ENCODE measurements around the gene LCTL.
"Not testable (repeated sequence)": the region's sequence is repeated elsewhere in the genome, so short reads cannot be mapped to it uniquely, and the experiment has no call there.

The LCTL gene

DNA sequence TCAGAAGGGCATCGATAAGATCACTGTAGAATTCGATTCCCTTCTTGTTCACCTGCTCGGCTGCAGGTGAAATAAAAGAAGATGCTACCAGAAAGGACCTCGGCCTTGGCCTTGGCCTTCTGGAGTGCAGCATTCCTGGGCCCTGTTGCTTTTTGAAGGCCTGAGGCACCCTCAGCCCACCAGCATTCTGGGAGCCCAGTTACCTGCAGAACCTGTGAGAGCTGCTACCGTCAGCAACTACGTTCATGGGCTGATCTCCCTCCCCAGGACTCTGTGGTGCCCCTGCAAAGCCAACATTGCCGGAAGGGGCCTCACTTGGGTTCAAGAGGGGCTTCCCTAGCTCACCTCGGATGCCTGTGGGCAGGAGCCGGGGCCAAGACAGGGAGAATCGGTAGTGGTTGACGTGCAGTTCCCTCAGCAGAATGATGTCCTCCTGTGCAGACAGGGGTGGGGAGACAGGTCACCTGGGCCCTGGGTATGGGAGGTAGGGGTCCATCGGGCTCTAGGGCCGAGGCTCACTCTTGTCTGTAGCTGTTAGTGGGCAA, 2.2 kb downstream of the LCTL start:
- no peak for DNase-seq

DNA sequence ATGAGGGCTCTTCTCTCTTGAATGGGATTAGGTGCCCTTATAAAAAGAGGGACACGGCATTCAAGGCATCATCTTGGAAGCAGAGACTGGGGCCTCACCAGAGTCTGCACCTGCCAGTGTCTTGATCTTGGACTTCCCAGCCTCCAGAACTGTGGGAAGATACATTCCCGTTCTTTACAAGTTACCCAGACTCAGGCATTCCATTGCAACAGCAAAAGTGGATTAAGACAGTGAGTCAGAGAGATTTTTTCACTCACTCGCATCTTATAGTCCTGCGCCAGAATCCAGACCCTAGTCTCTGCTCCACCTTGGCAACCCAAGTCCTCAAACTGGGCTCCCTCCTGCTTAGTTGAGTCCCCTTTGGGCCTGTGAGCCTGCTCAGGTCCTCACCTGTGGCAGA, 2.7 kb downstream of the LCTL start:
- DNase-seq: no peak

DNA sequence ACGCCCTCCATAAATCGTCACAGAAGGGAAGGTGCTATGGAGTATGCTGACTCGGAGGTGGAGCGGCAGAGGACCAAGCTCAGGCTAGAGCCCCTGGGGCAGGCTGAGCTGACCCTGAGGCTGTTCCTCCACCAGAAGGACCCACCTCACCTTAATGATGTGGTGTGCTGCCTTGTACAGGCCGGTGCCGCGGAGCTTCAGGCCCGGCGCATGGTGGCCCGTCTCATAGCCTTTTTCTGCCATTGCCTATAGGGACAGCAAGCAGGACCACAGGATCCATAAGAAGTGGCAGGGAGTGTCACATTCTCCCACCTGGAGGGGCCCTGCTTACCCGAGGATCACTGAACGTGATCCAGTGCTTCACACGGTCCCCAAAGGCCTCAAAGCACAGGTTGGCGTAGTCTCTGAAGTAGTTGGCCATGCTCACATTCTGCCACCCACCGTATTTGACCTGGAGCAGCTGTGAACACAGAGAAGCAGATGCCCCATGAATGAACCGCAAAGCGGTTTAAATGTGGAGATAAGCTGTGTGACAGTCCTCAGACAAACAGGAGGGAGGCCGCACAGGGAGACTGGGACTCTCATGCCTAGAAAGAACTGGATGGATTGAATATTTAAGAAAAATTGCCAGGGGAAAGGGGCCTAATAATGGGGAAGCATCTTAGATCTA, 4.8 kb downstream of the LCTL start:
- DNase-seq: peak; percentile 84 to 92

DNA sequence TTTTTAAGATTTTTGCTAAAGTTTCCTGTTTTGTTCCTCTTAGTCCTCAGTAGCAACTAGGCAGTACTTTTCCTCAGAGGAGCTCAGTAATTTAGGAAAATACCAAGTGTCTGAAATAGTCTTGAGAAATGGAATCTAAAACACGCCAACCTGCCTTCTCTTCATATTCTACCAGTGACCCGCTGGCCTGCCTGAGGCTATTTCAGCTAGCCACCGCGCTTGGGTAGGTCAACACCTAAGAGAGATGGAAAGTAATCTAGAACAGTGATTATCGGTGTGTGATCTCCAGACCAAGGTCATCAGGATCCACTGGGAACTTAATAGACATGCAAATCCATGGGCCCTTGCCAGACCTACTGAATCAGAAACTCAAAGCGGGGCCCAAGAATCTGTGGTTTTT, 7.5 kb downstream of the LCTL start:
- no peak for DNase-seq

DNA sequence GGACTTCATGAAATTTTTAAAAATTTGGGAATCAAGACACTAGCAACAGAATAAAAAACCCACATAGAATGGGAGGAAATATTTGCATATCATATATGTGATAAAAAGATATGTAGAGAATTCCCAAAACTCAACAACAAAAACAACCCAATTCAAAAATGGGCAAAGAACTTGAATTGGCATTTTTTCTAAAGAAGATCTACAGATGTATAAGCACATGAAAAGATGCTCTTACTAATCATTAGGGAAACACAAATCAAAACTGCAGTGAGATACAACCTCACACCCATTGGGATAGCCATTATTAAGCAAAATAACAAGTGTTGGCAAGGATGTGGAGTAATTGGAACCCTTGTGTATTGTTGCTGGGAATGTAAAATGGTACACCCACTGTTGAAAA, 10.1 kb downstream of the LCTL start:
- no peak for DNase-seq

DNA sequence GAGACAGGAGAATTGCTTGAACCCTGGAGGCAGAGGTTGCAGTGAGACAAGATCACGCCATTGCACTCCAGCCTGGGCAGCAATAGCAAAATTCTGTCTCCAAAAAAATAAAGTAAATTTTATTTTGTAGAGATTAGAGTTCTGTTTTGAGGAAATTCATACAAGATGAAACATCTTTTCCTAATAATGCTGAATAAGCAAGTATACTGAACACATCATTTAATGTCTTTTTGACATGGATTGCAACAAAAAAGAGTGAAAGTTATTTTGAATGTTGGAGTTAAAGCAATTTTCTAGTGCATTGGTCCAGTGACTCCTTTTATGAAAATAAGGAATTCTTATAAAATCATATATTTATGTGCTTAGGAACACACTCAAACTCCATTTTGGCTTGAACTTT, 20.5 kb downstream of the LCTL start:
- DNase-seq: no peak

DNA sequence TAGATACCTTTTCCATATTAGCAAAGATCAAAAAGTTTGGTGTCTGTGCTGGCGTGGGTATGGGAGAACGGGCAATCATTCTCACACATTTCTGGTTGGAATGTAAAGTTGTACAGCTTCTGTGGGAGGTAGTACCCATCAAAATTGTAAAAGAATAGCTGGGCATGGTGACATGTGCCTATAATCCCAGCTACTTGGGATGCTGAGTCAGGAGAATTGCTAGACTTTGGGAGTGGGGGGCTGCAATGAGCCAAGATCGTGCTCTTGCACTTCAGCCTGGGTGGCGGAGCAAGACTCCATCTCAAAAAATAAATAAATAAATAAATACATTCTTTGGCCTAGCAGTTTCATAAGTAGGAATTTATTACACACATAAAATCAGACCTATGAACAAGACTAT, 22.9 kb downstream of the LCTL start:
- DNase-seq: no peak

DNA sequence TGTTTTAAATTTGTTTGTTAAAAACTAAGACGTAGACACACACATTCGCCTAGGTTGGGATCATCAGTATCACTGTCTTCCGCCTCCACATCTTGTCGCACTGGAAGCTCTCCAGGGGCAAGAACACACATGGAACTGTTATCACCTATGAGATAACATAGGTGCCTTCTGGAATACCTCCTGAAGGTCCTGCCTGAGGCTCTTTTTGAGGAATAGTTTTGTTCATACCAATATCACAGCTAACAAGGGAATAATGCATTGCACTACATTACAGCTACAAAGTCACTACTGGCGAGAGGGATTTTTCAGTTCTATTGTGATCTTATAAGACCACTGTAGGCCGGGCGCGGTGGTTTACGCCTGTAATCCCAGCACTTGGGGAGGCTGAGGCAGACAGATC, 30.7 kb downstream of the LCTL start:
- DNase-seq: no peak

DNA sequence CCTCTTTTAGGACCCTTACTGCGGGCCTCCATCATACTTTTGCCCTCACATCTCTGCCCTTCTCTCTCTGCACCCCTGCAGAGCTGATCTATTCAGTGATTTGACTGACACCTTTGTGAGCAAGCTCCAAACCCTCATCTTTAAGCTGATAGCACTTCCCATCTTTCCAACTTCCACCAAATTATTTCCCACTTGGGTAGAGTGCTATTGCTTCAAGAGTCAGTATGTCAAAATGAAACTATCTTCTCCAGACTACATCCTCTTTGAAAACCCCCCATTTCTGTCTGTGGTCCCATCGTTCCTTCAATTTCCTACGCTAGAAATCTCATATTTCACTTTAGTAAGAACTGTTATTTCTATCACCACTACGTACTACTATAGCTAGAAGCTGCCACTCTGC, 41.0 kb downstream of the LCTL start:
- DNase-seq: no peak

DNA sequence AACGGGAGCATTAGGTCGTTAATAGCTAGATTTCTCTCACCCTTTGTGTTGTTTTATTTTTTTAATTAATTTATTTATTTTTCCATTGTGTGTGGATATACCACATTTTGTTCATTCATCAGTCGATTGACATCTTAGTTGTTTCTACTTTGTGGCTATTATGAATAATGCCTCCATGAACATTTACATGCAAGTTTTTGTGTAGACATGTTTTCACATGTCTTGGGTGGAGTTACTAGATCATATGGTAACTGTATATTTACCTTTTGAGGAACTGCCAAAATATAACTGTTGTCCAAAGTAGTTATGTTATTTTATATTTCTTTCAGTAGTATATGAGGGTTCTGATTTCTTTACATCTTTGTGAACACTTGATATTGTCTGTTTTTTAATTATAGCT, 41.9 kb downstream of the LCTL start:
- no peak for DNase-seq

DNA sequence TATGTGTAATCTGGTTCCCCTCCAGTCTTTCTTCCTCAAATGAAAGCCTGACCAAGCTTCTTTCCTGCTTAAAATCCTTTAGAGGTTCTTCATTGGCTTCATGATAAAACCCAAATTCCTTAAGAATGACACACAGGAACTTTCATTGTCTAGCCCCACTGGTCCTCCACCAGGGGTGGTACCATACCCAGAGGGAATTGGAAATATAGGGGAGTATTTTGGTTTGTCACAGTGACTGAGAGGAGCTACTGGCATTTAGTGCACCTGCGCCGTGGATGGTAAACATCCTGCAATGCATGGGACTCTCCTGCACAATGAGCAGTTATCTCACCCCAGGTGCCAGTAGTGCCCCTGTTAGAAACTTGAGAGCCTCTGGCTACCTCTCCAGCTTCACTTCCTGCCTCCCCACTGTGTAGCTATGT, 49.9 kb downstream of the LCTL start:
- DNase-seq: no peak

DNA sequence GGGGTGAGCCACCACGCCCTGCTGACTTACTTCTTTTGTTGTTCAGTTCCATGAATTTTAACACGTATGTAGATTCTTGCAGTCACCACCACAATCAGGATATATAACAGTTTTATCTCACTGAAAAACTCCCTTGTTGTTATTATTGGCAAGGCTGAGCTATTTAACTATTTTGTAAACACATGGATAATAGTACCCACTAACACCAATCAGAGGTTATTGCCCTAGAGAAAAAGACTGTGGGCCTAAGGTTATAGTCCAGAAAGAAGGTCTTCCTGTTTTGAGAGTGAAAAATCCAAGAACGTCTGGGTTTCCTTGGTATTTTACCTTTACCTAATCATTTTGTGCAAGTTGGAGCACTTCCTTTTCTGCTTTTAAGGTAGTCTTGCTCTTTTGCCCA, 51.2 kb downstream of the LCTL start:
- DNase-seq: no peak

DNA sequence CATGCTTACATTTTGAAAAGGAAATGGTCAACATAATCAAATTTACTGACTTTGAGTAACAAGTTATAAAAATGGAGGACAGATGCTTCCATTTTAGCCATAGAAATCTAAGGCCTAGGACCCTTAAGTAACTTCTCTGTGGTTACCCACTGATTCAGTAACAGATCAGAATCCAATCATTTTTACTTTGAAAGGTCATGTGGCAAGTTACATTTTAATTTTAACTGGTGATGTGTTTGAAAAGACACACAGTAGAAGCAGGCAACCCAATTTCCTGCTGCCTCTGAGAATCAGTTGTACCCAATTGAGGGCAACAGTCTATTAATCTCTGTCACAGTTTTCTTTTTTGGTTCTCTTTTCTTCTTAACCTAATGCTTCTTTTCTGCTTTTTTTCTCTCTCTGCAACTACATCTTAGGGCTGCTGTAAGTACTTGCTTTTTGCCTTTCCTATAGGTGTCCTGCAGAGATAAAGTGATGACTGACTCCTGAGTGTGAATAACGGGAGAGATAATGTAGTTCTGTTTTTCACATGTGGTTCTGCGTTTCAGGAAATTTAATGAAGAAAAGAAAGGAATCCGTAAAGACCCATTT, 57.4 kb downstream of the LCTL start:
- no peak for DNase-seq

DNA sequence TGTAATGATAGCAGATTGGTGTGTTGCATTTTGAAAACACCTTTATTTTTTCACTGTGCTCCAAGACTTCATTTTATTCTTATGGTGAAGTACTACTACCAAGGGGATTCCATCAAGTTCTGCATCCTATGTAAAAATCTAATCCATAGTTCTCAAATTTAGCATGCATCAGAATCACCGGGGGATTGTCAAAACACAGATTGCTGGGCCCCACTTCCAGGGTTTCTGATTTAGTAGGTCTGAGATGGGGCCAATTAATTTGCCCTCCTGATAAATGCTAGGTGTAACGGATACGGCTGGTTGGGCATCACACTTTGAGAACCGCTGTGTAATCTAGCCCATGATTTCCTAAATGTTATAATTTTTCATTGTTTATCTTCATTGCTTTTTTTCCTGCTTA, 60.0 kb downstream of the LCTL start:
- no peak for DNase-seq

DNA sequence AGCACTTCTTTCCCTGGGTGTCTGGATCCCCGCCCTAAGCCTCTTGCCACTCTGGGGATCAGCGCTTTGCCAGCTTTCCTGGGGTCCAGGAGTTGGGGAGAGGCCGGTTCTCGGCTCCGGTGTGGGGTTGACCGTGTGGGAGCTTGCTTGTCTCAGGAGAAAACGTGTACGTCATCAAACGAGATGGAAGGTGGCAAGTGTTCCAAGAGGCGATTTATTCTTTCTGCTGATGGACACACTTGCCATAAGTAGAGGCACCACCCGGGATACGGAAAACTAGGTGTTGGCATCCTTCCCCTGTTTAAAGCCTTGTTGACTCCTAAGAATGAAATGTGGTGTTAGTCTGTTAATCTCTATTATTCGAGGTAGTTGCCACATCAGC, 60.4 kb downstream of the LCTL start:
- DNase-seq: peak; percentile 62 to 68

DNA sequence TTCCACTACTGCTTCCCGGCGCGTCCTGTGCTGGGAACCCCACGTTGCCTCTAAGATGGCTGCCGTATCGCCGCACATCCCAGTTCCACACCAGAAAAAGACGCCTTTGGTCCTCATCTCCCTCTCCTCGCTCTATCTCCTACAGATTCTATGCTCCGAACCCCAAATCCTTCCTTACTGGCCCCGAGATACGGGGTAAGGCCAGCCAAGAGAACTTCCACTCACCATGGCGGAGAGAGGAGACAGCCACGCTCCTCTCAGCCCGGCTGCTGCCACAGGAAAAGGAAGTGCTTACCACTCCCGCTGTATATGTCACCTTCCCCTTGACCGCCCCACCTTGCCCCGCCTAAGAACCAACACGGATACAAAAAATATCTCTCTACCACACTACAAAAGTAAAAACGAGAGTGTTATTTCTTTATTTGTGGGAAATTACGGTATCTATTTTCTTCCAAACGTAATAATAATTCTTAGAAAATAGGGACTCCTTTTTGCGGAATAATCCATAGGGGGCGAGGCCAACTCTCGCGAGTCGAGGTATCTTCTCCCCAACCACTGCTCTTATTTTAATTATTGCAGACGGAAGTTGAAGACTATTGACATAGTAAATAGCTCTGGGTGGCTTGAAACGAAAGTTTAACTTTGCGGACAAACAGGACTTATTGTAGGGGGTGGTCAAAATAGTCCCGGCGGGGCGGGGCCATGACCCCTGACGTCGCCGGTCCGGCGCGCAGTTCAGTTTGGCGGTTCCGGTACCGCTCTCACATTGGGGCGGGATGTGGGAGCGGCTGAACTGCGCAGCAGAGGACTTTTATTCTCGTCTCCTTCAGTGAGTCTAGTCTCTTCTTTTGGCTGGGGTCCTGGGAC, 61.0 kb downstream of the LCTL start, which contains the start of the genes RPL4 and ZWILCH:
Gene RPL4, minus strand, starts transcription at position 293 of the 867 bp plus-strand sequence. Its CDS starts 65 bp downstream, at position 228.
Gene ZWILCH, plus strand, starts transcription at position 764 of the 867 bp plus-strand sequence. Its CDS starts 13 bp downstream, at position 777.
- peak; percentile 75 to 82 for DNase-seq

DNA sequence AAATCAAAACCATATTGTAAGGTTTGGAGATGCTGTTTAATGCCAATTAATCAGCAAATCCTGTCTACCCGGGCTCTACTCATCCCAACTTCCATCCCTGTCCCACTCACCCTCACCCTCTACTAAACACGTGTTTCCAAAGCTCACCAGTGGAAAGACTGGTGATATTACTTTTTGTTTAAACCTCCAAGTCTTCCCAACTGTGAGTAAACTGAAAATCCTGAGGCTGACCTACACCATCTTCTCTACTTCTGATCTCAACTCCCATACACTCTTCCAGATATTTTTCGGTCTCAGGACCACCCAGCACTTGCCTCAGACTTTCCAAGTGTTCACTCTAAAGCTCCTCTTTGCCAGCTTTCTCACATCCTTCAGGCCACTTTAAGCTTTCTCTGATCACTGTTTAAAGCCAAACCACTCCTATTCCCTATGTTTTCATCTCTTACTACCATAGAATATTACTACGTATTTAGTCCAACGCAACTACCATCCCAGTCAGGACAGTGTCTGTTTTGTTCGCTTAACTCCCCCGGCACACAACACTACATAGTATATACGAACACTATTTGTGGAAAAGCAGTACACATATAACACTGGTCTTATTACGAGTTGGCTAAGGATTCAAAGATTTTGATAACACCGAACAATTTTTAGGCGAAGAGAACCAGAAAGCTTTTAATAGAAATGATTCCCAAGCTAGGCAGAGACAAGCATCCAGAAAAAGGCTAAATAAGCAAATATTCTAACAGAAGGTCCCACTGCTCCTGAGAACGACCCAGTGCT, 61.8 kb downstream of the LCTL start:
- no peak for DNase-seq

DNA sequence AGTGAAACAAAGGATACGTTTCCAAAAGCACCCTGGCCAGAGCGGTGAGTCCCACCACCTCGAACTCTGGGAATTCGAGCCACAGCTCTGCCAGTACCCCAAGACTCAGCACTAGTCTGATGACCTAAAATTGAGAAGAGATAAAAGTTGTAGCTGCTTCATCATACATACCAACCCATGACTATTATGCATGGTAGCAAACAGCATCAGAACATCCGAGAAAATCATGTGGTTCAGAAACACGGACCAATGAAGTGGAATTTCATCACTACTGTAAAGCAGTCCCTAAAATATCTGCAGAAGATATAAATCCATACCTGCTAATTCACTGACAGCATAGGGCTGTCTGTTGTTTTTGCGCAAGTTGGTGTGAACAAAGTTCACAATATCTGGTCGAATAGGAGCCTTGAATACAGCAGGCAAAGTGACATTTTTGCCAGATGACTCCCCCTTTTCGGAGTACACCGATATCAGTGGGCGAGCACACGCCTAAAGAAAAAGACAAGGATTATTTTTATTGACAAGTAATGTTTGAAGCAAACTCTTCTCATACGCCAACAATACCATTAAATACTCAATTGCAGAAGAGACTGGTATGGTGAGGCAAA, 62.7 kb downstream of the LCTL start:
- not testable (repeated sequence) for DNase-seq

DNA sequence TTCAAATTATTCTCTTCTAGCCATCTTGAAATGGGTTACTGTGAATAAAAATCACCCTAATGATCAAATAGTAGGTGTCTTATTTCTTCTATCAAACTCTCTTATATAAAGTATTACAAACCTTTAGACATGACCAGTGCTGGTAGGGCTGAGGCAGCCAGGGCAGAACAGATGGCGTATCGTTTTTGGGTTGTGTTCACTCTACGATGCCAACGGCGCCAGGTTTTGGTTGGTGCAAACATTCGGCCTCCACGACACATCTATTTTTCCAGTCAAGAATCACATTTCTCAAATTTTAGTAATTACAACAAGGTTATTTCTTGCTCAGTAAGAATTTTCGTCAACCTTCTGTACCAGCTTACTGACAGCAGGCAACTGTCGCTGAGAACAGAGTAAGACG, 63.3 kb downstream of the LCTL start:
- DNase-seq: no peak

DNA sequence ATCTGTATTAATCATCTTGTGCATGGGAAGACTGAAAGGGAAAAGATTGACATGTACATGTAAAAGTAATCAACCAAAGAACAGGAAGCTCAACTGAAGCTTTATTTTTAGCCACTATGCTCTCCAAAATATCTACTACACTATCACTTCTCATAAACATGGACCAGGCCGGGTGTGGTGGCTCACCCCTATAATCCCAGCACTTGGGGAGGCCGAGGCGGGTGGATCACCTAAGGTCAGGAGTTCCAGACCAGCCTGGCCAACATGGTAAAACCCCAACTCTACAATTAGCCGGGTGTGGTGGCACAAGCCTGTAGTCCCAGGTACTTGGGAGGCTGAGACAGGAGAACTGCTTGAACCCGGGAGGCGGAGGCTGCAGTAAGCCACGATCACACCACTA, 65.5 kb downstream of the LCTL start:
- not testable (repeated sequence) for DNase-seq

DNA sequence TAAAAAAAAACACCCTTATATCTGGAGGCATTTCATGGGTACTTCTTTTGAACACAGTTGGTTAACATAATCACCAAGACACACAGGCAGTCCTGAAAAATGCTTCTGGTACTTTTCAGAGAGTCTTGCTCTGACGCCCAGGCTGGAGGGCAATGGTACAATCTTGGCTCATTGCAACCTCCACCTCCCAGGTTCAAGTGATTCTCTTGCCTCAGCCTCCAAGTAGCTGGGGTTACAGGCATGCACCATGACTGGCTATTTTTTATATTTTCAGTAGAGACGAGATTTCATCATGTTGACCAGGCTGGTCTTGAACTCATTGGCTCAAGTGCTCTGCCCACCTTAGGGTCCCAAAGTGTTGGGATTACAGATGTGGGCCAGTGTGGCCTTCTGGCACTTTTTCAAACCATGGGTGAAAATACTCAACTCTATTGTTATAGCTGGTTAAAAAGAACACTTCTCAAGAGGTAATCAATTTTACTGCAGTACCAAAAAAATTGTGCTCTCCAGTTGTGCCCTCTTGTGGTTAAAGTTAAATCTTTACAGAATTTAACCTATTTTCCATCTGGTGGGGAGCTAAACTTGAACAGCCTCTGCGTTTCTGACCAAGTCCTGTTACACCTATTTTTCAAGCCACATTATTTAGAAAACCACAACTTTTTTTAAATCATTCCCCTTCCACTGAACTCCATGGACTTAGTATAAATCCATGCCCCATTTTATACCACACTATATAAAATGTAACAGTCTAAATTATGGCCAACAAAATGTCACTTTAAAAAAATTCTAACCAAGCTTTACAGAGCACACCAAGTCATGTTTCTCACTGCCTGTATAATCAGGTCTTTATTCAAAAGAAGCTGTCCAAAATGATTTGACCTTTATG, 67.1 kb downstream of the LCTL start:
- no peak for DNase-seq
